ENCODE measurements around the gene RHBDD1.

The RHBDD1 gene

GRCh38 chr2:226796012-226796839, 39.6 kb upstream of the RHBDD1 start:
- no peak for TF ChIP-seq CTCF (conservative IDR thresholded peaks at IDR 0.05; ENCODE audit: control insufficient read depth, insufficient read depth, low read depth, low read length)
- H3K4me3 ChIP-seq (ENCODE audit: control insufficient read depth, low read depth, low read length): peak overlapping the region; percentile 76
- no peak for DNase-seq (ENCODE audit: low read depth)

- TF ChIP-seq CTCF (conservative IDR thresholded peaks at IDR 0.05; ENCODE audit: control insufficient read depth, insufficient read depth, low read depth, low read length): peak; percentile 75
- H3K4me3 ChIP-seq (ENCODE audit: control insufficient read depth, low read depth, low read length): peak overlapping the region; percentile 76
- peak; percentile 69 for DNase-seq (ENCODE audit: low read depth)
These were observed 39.0 kb upstream of the RHBDD1 start for GRCh38 chr2:226796840-226797288.

GRCh38 chr2:226797289-226797988, 38.4 kb upstream of the RHBDD1 start:
- TF ChIP-seq CTCF (conservative IDR thresholded peaks at IDR 0.05; ENCODE audit: control insufficient read depth, insufficient read depth, low read depth, low read length): no peak
- DNase-seq (ENCODE audit: low read depth): peak; percentile 58
- H3K4me3 ChIP-seq (ENCODE audit: control insufficient read depth, low read depth, low read length): peak overlapping the region; percentile 76

- no peak for TF ChIP-seq CTCF (conservative IDR thresholded peaks at IDR 0.05; ENCODE audit: control insufficient read depth, insufficient read depth, low read depth, low read length)
- no peak for DNase-seq (ENCODE audit: low read depth)
- H3K4me3 ChIP-seq (ENCODE audit: control insufficient read depth, low read depth, low read length): peak overlapping the region; percentile 76
These were observed 37.8 kb upstream of the RHBDD1 start for GRCh38 chr2:226797989-226798421.

- H3K4me3 ChIP-seq (ENCODE audit: control insufficient read depth, low read depth, low read length): peak overlapping the region; percentile 76
- DNase-seq (ENCODE audit: low read depth): peak; percentile 57
- TF ChIP-seq CTCF (conservative IDR thresholded peaks at IDR 0.05; ENCODE audit: control insufficient read depth, insufficient read depth, low read depth, low read length): no peak
These were observed 37.2 kb upstream of the RHBDD1 start for GRCh38 chr2:226798422-226799210.

GRCh38 chr2:226799211-226799975, 36.5 kb upstream of the RHBDD1 start, which contains the start of gene IRS1:
Gene IRS1 (minus strand): TSS chr2:226799820. CDS start chr2:226798738, 1,082 bp downstream.
- TF ChIP-seq CTCF (conservative IDR thresholded peaks at IDR 0.05; ENCODE audit: control insufficient read depth, insufficient read depth, low read depth, low read length): no peak
- peak within 1 kb of the TSS; percentile 76 for H3K4me3 ChIP-seq (ENCODE audit: control insufficient read depth, low read depth, low read length)
- peak; percentile 69 for DNase-seq (ENCODE audit: low read depth)
